GM18520 (cell line): ENCODE results near the gene USP30.
A peak's percentile ranks its signal among the peaks of the same experiment; 100 is the strongest.
"Not testable (repeated sequence)": the region's sequence is repeated elsewhere in the genome, so short reads cannot be mapped to it uniquely, and the experiment has no call there.

Experiments used
- ATAC-seq: cut with Tn5 transposase; IDR thresholded peaks from one replicate; pipeline ENCODE4 v1.9.1; 2021; ENCODE audit not compliant: unreplicated experiment

USP30 gene

GRCh38 chr12:109052414-109053323, at the start of gene USP30:
Gene USP30 (plus strand): TSS chr12:109052576. CDS start chr12:109052679, 103 bp downstream.
- ATAC-seq = peak; percentile 67

- no peak for ATAC-seq
Observed at GRCh38 chr12:109004017-109004416, 48.4 kb upstream of the USP30 start.

GRCh38 chr12:109009766-109010165, 42.6 kb upstream of the USP30 start:
- no peak for ATAC-seq

- no peak for ATAC-seq
Observed at GRCh38 chr12:109010259-109010658, 42.1 kb upstream of the USP30 start.

- no peak for ATAC-seq
Observed at GRCh38 chr12:109014984-109015765, 37.2 kb upstream of the USP30 start.

GRCh38 chr12:109016016-109016415, 36.4 kb upstream of the USP30 start:
- no peak for ATAC-seq

- ATAC-seq = no peak
Observed at GRCh38 chr12:109016978-109017377, 35.4 kb upstream of the USP30 start.

GRCh38 chr12:109018296-109018695, 34.1 kb upstream of the USP30 start:
- ATAC-seq = no peak

- ATAC-seq = no peak
Observed at GRCh38 chr12:109020146-109020795, 32.1 kb upstream of the USP30 start.

- ATAC-seq = no peak
Observed at GRCh38 chr12:109020796-109021380, 31.5 kb upstream of the USP30 start, which contains the start of gene SVOP. Gene SVOP (minus strand): TSS chr12:109021068. CDS start chr12:109020868, 200 bp downstream.

GRCh38 chr12:109027767-109028166, 24.6 kb upstream of the USP30 start:
- ATAC-seq = no peak

- not testable (repeated sequence) for ATAC-seq
Observed at GRCh38 chr12:109028624-109029023, 23.8 kb upstream of the USP30 start.

GRCh38 chr12:109029411-109029810, 23.0 kb upstream of the USP30 start:
- ATAC-seq = no peak

- no peak for ATAC-seq
Observed at GRCh38 chr12:109033239-109034196, 18.9 kb upstream of the USP30 start.

- ATAC-seq = no peak
Observed at GRCh38 chr12:109036975-109037374, 15.4 kb upstream of the USP30 start.

- ATAC-seq = no peak
Observed at GRCh38 chr12:109044241-109044640, 8.1 kb upstream of the USP30 start.

GRCh38 chr12:109047081-109047805, 5.1 kb upstream of the USP30 start:
- no peak for ATAC-seq

GRCh38 chr12:109048706-109049105, 3.7 kb upstream of the USP30 start:
- not testable (repeated sequence) for ATAC-seq

GRCh38 chr12:109049794-109050193, 2.6 kb upstream of the USP30 start:
- not testable (repeated sequence) for ATAC-seq
